ENCODE results near the gene RASA2.

DNA sequence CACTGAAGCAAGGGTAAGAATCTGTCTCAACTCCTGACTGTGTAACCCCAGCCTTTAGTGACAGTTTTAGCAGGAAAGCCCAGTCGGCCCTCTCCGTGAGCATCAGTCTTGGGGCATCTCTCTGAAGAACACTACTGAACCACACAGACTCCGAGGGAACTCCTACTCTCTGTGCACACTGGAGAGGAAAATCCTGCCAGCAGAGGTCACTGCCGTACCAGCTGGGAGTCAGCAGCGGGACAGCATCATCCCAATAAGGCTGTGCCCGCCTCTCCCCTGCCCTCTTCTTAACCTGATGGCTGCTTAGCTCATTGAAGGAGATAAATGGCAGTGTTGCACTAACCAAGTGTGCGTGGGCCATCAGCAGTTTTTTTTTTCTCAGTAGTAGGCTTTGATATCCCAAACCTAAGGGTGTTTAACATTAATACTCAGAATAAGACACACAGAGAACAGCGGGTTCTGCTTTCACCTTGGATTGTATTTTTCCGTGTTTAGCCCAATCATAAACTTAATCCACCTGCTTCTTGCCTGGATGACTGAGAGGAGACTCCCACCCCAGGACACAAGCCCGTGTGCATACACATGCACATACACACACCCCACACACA is 26.6 kb upstream of the RASA2 start:
- TF ChIP-seq, protein P1, sequence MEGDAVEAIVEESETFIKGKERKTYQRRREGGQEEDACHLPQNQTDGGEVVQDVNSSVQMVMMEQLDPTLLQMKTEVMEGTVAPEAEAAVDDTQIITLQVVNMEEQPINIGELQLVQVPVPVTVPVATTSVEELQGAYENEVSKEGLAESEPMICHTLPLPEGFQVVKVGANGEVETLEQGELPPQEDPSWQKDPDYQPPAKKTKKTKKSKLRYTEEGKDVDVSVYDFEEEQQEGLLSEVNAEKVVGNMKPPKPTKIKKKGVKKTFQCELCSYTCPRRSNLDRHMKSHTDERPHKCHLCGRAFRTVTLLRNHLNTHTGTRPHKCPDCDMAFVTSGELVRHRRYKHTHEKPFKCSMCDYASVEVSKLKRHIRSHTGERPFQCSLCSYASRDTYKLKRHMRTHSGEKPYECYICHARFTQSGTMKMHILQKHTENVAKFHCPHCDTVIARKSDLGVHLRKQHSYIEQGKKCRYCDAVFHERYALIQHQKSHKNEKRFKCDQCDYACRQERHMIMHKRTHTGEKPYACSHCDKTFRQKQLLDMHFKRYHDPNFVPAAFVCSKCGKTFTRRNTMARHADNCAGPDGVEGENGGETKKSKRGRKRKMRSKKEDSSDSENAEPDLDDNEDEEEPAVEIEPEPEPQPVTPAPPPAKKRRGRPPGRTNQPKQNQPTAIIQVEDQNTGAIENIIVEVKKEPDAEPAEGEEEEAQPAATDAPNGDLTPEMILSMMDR (IDR thresholded peaks at IDR 0.05) = peak; percentile 98
- TF ChIP-seq POLR2AphosphoS5 (IDR thresholded peaks at IDR 0.05; ENCODE audit: low read depth, low read length) (no peak), SIN3A (IDR thresholded peaks at IDR 0.05; ENCODE audit: borderline replicate concordance, insufficient read depth, low read depth, low read length) (no peak)
- TF ChIP-seq, protein P2, sequence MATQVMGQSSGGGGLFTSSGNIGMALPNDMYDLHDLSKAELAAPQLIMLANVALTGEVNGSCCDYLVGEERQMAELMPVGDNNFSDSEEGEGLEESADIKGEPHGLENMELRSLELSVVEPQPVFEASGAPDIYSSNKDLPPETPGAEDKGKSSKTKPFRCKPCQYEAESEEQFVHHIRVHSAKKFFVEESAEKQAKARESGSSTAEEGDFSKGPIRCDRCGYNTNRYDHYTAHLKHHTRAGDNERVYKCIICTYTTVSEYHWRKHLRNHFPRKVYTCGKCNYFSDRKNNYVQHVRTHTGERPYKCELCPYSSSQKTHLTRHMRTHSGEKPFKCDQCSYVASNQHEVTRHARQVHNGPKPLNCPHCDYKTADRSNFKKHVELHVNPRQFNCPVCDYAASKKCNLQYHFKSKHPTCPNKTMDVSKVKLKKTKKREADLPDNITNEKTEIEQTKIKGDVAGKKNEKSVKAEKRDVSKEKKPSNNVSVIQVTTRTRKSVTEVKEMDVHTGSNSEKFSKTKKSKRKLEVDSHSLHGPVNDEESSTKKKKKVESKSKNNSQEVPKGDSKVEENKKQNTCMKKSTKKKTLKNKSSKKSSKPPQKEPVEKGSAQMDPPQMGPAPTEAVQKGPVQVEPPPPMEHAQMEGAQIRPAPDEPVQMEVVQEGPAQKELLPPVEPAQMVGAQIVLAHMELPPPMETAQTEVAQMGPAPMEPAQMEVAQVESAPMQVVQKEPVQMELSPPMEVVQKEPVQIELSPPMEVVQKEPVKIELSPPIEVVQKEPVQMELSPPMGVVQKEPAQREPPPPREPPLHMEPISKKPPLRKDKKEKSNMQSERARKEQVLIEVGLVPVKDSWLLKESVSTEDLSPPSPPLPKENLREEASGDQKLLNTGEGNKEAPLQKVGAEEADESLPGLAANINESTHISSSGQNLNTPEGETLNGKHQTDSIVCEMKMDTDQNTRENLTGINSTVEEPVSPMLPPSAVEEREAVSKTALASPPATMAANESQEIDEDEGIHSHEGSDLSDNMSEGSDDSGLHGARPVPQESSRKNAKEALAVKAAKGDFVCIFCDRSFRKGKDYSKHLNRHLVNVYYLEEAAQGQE (IDR thresholded peaks at IDR 0.05; ENCODE audit: insufficient read depth in 1 of 2, low read depth in 2 of 2, low read length in 1 of 2) = no peak
